Fibroblast of skin of right biceps (primary cell): Measurements from ENCODE around the gene NDRG2.
"Not testable (repeated sequence)": the region's sequence is repeated elsewhere in the genome, so short reads cannot be mapped to it uniquely, and the experiment has no call there.

ENCODE experiments used
- DNase-seq: peaks from one replicate; pipeline ENCODE4 v3.0.0-alpha.2; 2013

The NDRG2 gene

DNA sequence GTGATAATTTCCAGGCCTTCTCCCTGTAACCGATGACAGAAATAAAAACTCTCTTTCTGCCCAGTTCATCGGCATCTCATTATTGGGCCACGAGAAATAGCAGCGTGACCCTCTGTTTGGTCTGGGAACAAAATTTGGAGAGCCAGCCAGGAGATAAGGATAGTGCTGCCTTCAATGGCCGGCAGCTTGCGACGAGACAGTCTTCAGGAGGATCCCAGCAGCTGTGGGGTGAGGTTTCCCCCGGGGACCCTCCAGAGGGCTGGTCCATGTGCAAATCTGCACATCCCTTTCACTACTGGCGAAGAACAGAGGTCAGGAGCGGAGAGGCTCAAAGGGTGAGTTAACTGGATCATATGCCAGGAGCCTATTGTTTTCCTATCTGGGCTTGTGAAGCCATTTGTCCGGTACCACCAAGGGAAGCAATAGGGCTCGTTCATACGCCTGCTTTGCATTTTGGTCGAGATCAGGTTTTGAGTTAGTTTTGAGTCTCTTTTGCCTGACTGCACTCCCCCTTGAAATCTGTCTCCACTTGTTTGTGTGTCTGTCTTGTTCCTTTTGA lies 21.0 kb downstream of the NDRG2 start:
- DNase-seq: no peak

DNA sequence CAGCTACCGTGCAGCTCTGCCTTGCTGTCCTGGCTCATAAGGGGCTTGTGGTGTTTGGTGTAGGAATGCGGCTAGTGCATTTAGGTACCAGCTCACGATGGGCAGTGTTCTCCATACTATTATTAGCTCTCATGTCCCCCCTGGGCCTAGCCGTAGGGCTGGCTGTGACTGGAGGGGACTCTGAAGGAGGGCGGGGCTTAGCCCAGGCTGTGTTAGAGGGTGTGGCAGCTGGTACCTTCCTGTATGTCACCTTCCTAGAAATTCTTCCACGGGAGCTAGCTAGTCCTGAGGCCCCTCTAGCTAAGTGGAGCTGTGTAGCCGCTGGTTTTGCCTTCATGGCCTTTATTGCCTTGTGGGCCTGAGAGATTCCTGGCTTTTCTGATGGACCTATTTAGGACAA lies 23.6 kb downstream of the NDRG2 start:
- DNase-seq: no peak

DNA sequence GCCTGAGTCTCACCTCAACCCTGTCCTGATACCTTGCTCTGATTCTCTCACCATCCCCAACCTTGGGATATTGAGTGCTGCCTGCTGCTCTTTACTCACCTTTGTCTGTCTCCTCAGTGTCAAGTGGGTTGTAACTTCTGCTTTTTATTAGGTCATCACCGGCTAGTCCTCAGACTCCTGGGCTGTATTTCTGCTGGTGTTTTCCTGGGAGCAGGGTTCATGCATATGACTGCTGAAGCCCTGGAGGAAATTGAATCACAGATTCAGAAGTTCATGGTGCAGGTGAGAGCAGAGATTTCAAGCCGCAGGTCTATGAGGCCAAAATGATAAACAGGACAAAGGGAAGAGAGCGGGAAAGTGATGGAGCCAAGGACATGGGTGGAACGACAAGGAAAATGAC lies 25.3 kb downstream of the NDRG2 start:
- DNase-seq: no peak

DNA sequence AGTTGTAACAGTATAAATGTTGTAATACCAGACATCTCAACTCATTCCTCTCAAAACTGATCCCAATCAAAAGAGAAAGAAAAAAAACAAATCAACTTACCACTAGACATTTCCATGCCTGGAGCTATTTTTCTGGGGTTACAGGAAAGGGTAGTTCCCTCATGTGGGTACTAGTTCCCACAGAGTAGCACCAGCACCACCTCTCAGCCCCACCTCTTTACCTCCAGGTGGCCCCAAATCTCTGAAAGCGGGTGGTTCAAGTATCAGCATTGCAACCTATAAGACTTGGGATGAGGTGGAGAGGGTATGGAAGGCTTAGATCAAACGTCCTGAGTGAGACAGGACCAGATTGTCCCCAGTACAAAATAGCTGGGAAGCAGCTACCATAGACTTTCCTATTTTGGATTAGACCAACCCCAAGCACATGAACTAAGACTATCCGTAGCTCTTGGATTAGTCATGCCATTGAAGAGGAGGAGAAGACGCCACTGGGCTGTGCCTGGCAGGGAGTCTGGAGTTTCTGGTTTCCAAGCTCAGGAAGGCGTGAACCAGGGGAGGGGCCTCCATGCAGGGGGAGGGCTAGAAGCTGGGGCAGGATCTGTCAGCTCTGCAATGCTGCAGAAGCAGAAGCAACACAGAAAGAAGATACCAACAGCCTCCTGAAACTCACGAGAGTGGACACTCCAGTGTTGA lies 26.0 kb downstream of the NDRG2 start, which contains the start of gene SLC39A2:
TSS of gene SLC39A2 (plus strand) at position 620 of the 693 bp plus-strand sequence. CDS start 154 bp downstream, outside the sequence.
- peak; percentile 78 for DNase-seq

DNA sequence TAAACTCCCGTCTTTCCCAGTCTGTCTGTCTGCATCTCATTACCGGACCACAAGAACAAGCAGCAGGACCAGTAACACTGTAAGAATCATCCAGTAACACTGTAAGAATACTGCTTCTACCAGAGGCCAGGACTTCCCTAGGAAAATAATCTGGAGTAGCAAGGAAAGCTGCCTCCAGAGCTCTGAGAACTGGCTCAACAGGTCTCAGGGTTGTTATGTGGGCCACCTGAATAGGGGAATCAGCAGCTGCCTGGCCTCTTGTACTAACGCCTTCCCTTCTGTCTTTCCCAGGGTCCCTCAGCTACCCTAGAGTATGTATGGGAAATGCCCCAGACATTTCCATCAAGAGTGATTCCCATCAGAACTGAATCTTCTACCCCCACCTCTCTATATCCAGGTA lies 26.7 kb downstream of the NDRG2 start:
- DNase-seq: no peak

DNA sequence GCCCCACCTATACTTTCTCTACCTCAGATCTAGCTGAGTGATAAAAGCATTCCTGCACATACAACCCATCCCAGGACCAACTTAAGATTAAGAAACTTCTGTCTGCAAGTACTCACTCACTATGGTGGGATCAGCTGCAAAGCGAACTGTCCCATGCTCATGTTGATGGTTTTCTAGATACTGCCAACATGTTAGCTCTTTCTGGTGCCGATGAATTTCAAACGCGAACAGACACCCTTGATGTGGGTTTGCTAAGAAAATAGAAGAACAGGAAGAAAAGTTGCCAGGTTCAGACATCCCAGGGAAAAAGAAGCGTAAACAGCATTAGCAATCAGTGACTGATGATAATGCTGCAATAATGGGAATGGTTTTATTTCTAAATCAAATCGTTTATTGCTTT lies 27.3 kb downstream of the NDRG2 start:
- no peak for DNase-seq

DNA sequence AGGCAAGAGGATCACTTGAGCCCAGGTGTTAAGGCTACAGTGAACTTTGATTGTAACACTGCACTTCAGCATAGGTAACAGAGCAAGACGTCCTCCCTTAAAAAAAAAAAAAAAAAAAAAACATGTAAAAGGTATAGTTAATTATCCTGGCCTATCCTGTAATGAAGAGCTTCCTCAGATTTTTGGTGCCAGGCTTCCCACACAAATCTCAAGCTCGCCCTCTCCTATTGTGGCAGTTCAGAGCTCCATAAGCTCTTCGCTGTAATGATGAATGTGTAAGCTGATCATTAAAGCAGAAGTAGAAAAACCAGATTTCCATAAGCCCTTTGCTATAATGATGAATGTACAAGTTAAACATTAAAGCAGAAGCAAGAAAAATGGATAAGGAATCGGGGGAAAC lies 27.7 kb downstream of the NDRG2 start:
- DNase-seq: no peak

DNA sequence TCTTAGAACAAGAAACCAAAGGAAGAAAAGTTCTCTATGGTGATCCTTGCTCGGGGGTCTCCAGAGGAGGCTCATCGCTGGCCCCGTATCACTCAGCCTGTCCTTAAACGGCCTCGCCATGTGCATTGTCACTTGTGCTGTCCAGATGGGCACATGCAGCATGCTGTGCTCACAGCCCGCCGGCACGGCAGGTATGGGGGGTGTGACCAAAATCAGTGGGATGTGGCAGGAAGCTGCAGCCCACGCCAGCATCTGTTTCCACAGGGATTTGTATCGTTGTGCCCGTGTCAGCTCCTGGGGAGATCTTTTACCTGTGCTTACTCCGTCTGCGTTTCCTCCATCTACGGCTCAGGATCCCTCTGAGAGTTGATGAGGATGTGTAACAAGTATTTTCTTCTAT lies 28.3 kb downstream of the NDRG2 start:
- no peak for DNase-seq

DNA sequence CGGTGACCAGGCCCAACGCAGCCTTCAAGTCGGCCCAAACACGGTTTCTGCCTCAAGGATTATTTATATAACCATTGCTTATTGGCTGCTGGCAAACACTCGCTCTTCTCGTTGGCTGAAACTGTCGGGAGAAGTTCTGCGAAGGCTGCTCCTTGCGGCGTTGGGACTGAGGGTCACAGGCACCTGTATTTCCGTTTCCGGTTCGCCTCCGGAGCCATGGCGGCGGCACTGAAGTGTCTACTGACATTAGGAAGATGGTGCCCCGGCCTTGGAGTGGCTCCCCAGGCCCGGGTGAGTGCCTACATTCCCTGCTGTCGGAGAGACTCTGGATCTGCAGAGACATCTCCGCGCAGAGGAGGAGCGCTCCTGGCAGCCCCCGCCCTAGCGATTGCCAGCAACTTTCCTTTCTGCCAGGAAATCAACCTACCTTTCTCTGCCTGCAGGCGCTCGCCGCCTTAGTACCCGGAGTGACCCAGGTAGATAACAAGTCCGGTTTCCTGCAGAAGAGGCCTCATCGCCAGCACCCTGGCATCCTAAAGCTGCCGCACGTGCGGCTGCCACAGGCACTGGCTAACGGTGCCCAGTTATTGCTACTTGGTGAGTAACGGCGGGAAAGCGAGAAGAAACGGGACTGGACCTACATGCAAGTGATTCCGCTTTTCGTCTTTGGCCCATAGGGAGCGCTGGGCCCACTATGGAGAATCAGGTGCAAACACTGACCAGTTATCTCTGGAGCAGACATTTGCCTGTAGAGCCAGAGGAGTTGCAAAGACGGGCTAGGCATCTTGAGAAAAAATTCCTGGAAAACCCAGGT lies 34.9 kb downstream of the NDRG2 start, which contains the start of gene METTL17:
TSS of gene METTL17 (plus strand) at position 194 of the 814 bp plus-strand sequence. CDS start at position 217, 23 bp downstream.
- peak; percentile 98 for DNase-seq

DNA sequence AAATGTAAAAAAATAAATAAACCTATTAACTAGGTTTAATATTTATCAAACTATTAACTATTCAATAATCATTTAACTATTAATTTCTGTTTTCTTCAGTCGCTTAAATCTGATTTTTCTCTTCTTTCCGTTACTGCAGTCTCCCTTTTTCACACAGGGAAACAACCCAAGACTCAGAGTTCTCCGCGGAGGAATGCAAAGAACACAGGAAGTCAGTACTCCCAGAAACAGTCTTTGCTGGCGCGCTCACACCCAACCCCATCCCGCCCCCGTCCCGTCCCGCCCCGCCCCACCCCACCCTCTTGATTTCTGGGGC lies 35.4 kb downstream of the NDRG2 start:
- DNase-seq: no peak

DNA sequence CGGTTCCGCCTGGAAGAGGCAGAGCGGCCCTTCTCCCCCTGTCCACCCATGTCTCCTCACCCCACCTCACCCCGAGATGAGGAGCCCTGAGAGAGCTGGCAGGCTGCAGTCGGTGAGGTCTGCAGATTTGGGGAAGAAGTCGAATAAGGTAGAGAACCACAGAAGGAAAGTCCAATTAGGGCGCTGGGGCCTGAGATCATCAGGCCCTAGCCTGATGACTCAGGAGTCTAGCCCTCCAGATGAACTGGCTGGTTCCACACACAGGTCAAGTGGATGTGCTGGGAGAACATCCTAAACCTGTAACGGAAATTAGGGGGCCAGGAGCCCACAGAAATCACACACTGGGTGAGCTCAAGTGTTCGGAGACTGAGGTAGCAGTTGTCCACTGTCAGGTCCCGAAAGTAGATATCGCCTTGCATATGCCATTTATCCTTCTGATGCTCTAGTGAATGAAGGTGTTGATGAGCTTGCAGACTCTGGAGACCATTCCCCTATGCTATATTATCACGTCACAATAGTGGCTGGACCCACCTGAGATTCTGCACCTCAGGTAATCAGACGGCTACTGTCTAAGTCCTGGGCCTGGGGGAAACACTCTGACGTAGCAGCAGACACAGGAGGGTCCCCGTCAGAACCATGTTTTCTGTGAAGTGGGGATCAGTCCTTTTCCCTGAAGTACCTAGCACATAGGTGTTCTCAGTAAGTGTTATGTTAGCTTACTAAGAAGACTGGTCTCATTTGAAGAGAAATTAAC lies 36.0 kb downstream of the NDRG2 start:
- DNase-seq: no peak

DNA sequence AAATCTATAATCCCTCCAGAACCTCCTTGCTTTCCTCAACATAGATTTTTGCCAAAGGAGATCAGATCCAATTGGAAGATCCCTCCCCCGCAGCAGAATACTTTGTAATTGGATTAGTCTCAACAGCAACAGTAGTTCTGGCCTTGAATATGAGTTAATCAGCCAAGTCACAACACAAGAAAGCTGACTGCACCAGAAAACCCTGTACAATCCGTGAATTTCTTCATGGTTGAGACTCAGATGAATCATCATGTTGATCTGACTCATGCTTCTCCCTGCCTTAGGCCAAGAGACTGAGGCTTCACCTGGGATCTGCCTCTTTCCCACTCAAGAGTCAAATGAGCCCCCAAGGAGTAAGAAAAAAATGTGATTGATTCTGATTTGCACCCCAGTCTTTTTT lies 38.0 kb downstream of the NDRG2 start:
- peak; percentile 95 for DNase-seq

DNA sequence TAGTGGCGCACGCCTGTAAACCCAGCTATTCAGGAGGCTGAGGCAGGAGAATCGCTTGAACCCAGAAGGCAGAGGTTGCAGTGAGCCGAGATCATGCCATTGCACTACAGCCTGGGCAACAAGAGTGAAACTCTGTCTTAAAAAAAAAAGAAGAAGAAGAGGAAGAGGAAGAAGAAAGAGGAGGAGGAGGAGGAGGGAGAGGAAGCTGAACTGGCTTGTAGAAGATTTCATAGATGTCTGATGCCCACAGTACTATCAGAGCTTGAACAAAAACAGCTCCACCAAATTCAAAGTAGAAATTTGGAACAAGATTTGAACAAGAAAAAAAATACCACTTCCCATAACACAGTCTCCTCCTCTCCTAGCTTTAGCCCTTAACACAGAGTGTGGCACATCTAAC lies 39.2 kb downstream of the NDRG2 start:
- not testable (repeated sequence) for DNase-seq

DNA sequence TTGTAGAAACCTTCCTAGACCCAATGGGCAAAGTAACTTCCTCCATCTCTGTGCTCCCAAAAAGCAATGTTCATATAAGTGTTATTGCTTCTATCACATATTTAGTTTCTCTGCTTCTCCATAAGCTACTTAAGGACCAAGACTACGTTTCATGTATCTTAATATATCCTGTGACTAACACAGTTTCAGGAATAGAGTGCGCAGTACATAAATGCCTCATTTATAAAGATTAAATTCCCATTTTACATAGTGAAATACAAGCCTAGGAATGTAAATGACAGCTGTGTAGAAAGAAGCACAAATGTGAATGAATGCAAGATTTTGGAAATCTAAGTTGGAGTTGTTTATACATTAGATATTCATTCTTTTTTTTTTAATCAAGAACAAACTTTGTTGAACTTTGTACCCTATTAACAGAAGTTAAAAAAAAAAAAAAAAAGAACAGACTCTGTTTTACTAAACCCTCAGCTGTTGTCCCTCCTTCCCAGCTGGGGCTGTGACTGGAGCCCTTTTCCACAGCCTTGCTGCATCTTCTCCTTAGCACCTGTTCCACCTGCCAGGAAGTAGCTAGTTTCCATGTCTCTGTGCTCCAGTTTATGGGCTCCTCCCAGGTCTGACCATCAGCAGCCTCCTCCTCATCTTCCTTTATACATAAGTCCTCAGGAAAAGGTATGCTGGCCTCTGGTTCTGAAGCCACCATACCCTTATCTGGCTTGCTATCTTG lies 42.1 kb downstream of the NDRG2 start:
- no peak for DNase-seq

DNA sequence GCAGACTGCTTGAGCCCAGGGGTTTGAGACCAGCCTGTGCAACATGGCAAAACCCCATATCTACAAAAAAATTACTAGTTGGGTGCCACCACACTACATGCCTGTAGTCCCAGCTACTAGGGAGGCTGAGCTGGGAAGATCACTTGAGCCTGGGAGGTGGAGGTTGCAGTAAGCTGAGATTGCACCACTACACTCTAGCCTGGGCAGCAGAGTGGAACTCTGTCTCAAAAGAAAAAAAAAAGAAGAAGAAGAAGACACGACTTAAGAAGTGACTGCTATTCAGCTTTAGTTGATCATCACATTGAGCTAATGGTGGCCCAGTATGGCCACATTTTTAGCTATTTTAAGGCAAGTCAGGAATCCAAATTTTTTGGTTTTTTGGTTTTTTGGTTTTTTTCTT lies 44.0 kb downstream of the NDRG2 start:
- DNase-seq: no peak

DNA sequence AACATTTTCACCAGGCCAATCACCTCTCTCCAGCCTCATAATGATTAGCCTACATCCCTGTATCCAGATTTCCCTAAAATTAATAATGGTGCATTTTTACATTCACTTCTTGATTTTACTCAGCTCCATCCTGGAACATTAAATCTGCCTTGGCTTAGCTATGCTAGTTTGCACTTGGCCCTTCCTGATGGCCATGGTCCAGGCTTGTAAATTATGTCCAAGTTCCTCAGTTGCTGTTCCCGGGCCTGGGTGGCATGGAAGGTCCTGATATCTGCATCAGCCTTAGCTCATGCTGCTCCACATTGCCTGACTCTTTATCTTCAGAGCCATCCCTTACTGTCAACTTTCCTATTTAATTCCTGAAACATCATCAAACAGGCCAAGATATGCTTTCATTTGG lies 46.2 kb downstream of the NDRG2 start:
- DNase-seq: no peak

DNA sequence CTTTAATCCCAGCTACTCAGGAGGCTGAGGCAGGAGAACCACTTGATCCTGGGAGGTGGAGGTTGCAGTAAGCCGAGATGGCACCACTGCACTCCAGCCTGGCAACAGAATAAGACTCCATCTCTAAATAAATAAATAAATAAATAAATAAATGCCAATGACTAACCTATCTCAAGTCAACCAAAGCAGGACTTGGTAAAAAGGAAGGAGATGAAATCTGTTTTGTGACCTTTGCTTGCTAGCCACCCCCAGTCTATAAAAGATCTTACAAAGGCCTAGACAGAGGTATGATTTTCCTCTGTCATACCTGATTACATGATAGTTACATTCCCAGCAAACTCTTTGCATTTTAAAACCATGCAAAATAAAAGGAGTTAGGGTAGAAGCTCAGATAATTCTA lies 48.6 kb downstream of the NDRG2 start:
- DNase-seq: no peak

DNA sequence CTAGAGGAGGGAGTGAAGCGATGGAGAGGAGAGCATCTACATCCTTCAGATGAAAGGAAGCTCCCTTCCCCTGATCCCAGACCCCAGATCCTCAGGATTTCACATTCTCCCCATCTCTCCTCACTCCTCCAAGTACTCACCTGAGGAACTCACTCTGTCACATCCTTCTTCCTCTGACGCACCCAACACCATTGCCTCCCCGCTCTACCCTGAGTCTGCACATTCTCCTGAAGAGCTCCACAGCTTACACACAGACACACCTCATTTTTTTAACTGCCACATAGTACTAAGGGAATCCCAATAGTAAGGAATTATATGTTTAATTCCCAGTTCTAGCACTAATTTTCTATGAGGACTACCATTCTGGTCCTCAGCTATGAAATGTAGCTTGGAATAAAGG lies 51.4 kb downstream of the NDRG2 start:
- no peak for DNase-seq

DNA sequence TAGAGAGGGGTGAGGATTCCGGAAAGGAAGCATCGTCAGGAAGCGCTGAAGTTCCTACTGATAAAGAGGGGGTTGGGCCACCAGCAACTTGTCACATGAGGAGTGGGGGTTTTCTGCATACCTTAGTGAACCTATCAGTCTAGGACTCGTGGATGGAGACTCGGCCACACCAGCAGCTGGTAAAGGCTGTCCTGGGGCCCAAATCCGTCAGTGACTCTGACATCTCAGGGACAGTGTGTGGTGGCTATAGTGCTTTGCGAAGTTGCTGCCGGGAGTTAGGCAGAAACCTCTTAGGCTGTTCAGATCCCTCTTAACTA lies 53.2 kb downstream of the NDRG2 start:
- no peak for DNase-seq

DNA sequence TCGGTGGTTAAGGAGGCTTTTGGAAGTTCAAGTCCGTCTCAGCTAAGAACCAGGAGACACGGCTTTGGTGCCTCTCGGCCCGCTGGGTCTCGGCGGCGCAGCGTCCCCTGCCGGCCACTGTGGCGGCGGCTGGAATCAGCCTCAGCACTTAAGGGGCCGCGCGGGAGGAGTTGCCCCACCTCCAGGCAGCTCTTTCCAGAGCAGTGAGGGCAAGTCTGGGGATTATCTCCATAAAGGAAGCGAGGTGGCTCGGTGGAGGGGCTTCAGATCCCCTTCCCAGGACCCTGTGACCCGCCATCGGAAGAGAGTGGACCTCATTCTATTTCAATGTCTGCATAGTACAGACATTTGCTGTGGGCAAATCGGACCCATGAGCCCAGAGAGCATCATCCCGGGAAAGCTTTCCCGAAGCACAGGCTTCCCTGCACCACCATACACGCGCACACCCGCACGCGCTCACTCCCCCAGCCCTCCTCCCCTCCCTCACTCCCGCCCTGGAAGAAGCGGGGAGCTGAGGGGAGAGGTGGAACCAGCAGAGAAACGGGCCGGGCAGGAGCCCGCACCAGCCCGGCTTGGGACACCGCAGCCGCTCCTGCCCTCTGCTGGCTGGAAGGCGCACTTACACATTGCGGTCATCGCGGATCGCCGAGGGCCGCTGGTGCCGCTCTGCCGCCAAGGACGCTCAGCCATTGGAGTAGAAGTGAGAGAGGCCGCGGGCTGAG lies 53.7 kb downstream of the NDRG2 start:
- DNase-seq: peak; percentile 85

DNA sequence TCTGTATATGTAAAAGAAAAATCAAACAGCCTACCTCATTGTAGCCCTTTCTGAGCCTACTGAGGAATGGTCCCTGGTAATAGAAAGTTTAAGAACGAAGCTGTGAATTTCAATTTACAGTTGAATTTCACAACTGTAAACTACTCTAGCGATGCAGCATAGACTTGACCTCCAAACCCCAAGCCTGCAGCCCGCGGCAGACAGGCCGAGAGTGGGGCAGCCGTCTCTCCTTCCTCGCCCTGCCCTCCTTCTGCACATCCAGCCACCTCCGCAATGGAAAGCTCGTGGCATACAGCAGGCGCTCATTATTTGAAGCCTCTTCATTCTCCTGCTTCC lies 54.2 kb downstream of the NDRG2 start:
- no peak for DNase-seq

DNA sequence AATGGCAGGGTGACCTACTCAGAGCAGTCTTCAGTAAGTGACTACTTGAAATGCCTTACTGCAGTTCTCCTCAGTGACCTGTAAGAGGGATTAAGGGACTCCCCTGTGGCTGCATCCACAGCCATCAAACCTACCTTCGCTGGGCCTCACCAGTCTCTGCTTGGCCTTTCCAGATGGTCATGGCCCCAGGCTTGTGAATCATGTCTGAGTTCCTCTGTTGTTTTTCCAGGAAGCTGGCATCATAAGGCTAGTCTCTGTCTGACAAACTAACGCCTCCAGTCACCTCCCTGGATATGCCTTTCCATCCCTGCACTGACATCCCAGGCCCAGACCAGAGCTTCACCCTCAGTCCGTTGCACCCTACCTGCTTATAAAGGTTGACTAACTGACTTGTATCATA lies 55.5 kb downstream of the NDRG2 start:
- DNase-seq: no peak
